Thoracic aorta (tissue), 2 donors: ENCODE results near the gene ZNF280A. TPM values are rescaled to one million over a fixed set of nuclear protein-coding genes. Genes with fewer than 3 reads are reported as not detected.
"Not testable (repeated sequence)": the region's sequence is repeated elsewhere in the genome, so short reads cannot be mapped to it uniquely, and the experiment has no call there.

Experiments
- ATAC-seq: fragments of 150-250 bp; one replicate; pipeline ENCODE4 v1.8.0; 2017; ENCODE audit warnings: low read depth; ENCODE audit not compliant: insufficient number of reproducible peaks, low FRiP score
- DNase-seq: peaks from one replicate; pipeline ENCODE4 v3.0.0-alpha.2; 2020; ENCODE audit warnings: low spot score
- H3K27ac ChIP-seq, 2 donors: fragments of 200-600 bp; sonication (generic); 1 replicate in 1 of 2; 2 replicates in 1 of 2; pipeline ENCODE4 v1.5.1; 2016; ENCODE audit warnings: mild to moderate bottlenecking in 2 of 2, moderate library complexity in 2 of 2
- H3K27me3 ChIP-seq: fragments of 200-600 bp; sonication (generic); replicated peaks from 2 replicates; pipeline ENCODE4 v1.6.0; 2016; ENCODE audit warnings: mild to moderate bottlenecking; ENCODE audit not compliant: insufficient read depth
- H3K36me3 ChIP-seq: fragments of 200-600 bp; sonication (generic); one replicate; pipeline ENCODE4 v1.5.1; 2016
- H3K4me1 ChIP-seq, 2 donors: fragments of 200-600 bp; sonication (generic); 1 replicate in 1 of 2; 2 replicates in 1 of 2; pipeline versions ENCODE4 v1.5.1 to v1.6.0; 2016; ENCODE audit warnings: low read depth in 2 of 2, mild to moderate bottlenecking in 1 of 2; ENCODE audit not compliant: control insufficient read depth in 1 of 2
- H3K4me3 ChIP-seq: fragments of 200-600 bp; sonication (generic); 2 replicates; pipeline ENCODE4 v1.5.1; 2016; ENCODE audit warnings: mild to moderate bottlenecking
- H3K9me3 ChIP-seq: fragments of 200-600 bp; sonication (generic); 2 replicates; pipeline ENCODE4 v1.5.1; 2016
- CTCF ChIP-seq: fragments of 200-600 bp; sonication (generic); IDR thresholded peaks from one replicate; pipeline ENCODE4 v1.5.1; 2019; ENCODE audit warnings: antibody characterized with exemption
- total RNA-seq, 2 donors: library from RNA; depleted of rRNA; stranded (reverse); fragments of >200 nt; gene quantifications; one replicate each; pipeline versions ENCODE4 v1.1.0 to v1.2.3, GENCODE V29; 2016

ZNF280A gene
- total RNA-seq, 2 donors from 2014 or later = not detected

GRCh38 chr22:22533863-22534262 is 13.8 kb upstream of the ZNF280A start:
- Histone ChIP-seq H3K27ac (no peak overlapping the region), H3K27me3 (no peaks in the 10 kb centered on the region), H3K4me1 (no peaks in the 10 kb centered on the region), H3K4me3 (no peak overlapping the region), H3K36me3 (no peaks in the 10 kb centered on the region), H3K9me3 (no peaks in the 10 kb centered on the region)
- no peak for TF ChIP-seq CTCF
- DNase-seq = no peak
- ATAC-seq = no peak

GRCh38 chr22:22533417-22533816 is 13.3 kb upstream of the ZNF280A start:
- Histone ChIP-seq H3K4me3 (no peak overlapping the region), H3K36me3 (no peaks in the 10 kb centered on the region), H3K27me3 (no peaks in the 10 kb centered on the region), H3K27ac (no peak overlapping the region), H3K4me1 (no peaks in the 10 kb centered on the region), H3K9me3 (no peaks in the 10 kb centered on the region)
- TF ChIP-seq CTCF = no peak
- no peak for ATAC-seq
- DNase-seq = no peak

- not testable (repeated sequence) for H3K4me1 ChIP-seq, H3K36me3 ChIP-seq, H3K27ac ChIP-seq, H3K4me3 ChIP-seq, DNase-seq, H3K9me3 ChIP-seq, ATAC-seq, H3K27me3 ChIP-seq
Measured at GRCh38 chr22:22532547-22533071, 12.5 kb upstream of the ZNF280A start.

GRCh38 chr22:22531770-22532546 is 11.9 kb upstream of the ZNF280A start:
- H3K36me3 ChIP-seq = no peaks in the 10 kb centered on the region
- H3K9me3 ChIP-seq = no peaks in the 10 kb centered on the region
- DNase-seq (no peak), ATAC-seq (no peak)
- H3K4me1 ChIP-seq = no peaks in the 10 kb centered on the region
- H3K4me3 ChIP-seq = no peak overlapping the region
- no peaks in the 10 kb centered on the region for H3K27me3 ChIP-seq
- no peak for TF ChIP-seq CTCF
- no peak overlapping the region for H3K27ac ChIP-seq

GRCh38 chr22:22528780-22529179 is 8.7 kb upstream of the ZNF280A start:
- DNase-seq (no peak), ATAC-seq (no peak)
- Histone ChIP-seq H3K27ac (no peak overlapping the region), H3K9me3 (no peaks in the 10 kb centered on the region), H3K27me3 (no peaks in the 10 kb centered on the region), H3K36me3 (no peaks in the 10 kb centered on the region), H3K4me1 (no peaks in the 10 kb centered on the region), H3K4me3 (no peak overlapping the region)
- TF ChIP-seq CTCF = no peak
